H1 (cell line): ENCODE results near the gene COPZ1. TPM values are rescaled to one million over a fixed set of nuclear protein-coding genes. Genes with fewer than 3 reads are reported as not detected.

ENCODE experiments used
- CTCF ChIA-PET: fragments of 300-600 bp; sonication (Branson Sonifier 250); formaldehyde crosslinking; loops from one replicate; lab custom pipeline; 2021; ENCODE audit not compliant: partially characterized antibody; lab: Charles Lee
- POLR2A ChIA-PET: fragments of 300-600 bp; sonication (Branson Sonifier 250); formaldehyde crosslinking; loops from one replicate; lab custom pipeline; 2021; ENCODE audit warnings: inconsistent platforms; ENCODE audit not compliant: partially characterized antibody; lab: Charles Lee
- DNase-seq, 2 experiments: peaks; one replicate each; pipeline versions ENCODE4 v3.0.0 to v3.0.0-alpha.2; 2010 to 2022; ENCODE audit warnings: low spot score in 2 of 2, low read depth in 1 of 2, mixed read lengths in 1 of 2
- FAIRE-seq: peaks from 2 replicates; lab custom pipeline; 2011; peaks lifted over from hg19 to GRCh38; lab: Jason Lieb, UNC
- H2AFZ ChIP-seq: 2 replicates; pipeline ENCODE4 v1.8.1; 2012; ENCODE audit warnings: low read length, inconsistent platforms
- H2AK5ac ChIP-seq: 2 replicates; pipeline ENCODE4 v1.6.1; 2013; ENCODE audit warnings: low read depth, low read length
- H2BK120ac ChIP-seq: replicated peaks from 2 replicates; pipeline ENCODE3; 2013; ENCODE audit warnings: low read depth, low read length, inconsistent platforms
- H2BK12ac ChIP-seq: 2 replicates; pipeline ENCODE4 v1.6.1; 2013; ENCODE audit warnings: low read depth, low read length
- H2BK15ac ChIP-seq: 2 replicates; pipeline ENCODE4 v1.6.1; 2013; ENCODE audit warnings: low read length
- H2BK20ac ChIP-seq: 2 replicates; pipeline ENCODE4 v1.6.1; 2013; ENCODE audit warnings: low read length
- H2BK5ac ChIP-seq: 2 replicates; pipeline ENCODE4 v1.6.1; 2013; ENCODE audit warnings: low read depth, low read length
- H3K14ac ChIP-seq: 2 replicates; pipeline ENCODE4 v1.6.1; 2013; ENCODE audit warnings: inconsistent platforms; ENCODE audit not compliant: insufficient read length
- H3K18ac ChIP-seq: 2 replicates; pipeline ENCODE4 v1.6.1; 2013; ENCODE audit warnings: low read length; ENCODE audit errors: extremely low read depth
- H3K23ac ChIP-seq: 2 replicates; pipeline ENCODE4 v1.6.1; 2013; ENCODE audit warnings: inconsistent platforms; ENCODE audit not compliant: insufficient read length
- H3K23me2 ChIP-seq: 2 replicates; pipeline ENCODE4 v1.6.1; 2013; ENCODE audit warnings: low read depth, low read length
- H3K27ac ChIP-seq: 2 replicates; pipeline ENCODE4 v1.6.1; 2011; ENCODE audit warnings: low read depth, low read length, inconsistent platforms
- H3K27me3 ChIP-seq, 4 experiments: replicated peaks in 1 of 4; 1 replicate in 1 of 4; 2 replicates in 3 of 4; pipeline versions ENCODE4 v1.6.1 to v1.8.1; 2011 to 2013; ENCODE audit warnings: low read length in 3 of 4, mild to moderate bottlenecking in 3 of 4, inconsistent platforms in 2 of 4, mixed read lengths in 2 of 4, moderate library complexity in 1 of 4; ENCODE audit not compliant: control insufficient read depth in 3 of 4, insufficient read depth in 3 of 4; ENCODE audit errors: extremely low read depth in 1 of 4
- H3K36me3 ChIP-seq, 4 experiments: 2 replicates each; pipeline versions ENCODE4 v1.6.1 to v1.8.1; 2011 to 2013; ENCODE audit warnings: mild to moderate bottlenecking in 4 of 4, low read length in 3 of 4, moderate library complexity in 2 of 4, control low read depth in 1 of 4, inconsistent platforms in 1 of 4; ENCODE audit not compliant: insufficient read depth in 4 of 4, control insufficient read depth in 2 of 4
- H3K4ac ChIP-seq: replicated peaks from 2 replicates; pipeline ENCODE3; 2013; ENCODE audit warnings: low read length, low read depth, mixed read lengths, inconsistent platforms; ENCODE audit not compliant: insufficient read length
- H3K4me1 ChIP-seq, 4 experiments: replicated peaks in 1 of 4; 1 replicate in 1 of 4; 2 replicates in 3 of 4; pipeline versions ENCODE4 v1.6.1 to v1.8.1; 2011 to 2013; ENCODE audit warnings: low read length in 3 of 4, inconsistent platforms in 2 of 4, mixed read lengths in 1 of 4; ENCODE audit not compliant: insufficient read depth in 4 of 4, control insufficient read depth in 3 of 4
- H3K4me2 ChIP-seq, 2 experiments: 2 replicates each; pipeline versions ENCODE4 v1.6.1 to v1.8.1; 2011 to 2013; ENCODE audit warnings: low read depth in 2 of 2, low read length in 2 of 2, control low read depth in 1 of 2, inconsistent platforms in 1 of 2, mild to moderate bottlenecking in 1 of 2; ENCODE audit not compliant: insufficient read depth in 1 of 2
- H3K4me3 ChIP-seq, 4 experiments: fragments of 200-600, 300-600 bp in 1 of 4; sonication (generic), shearing (Covaris generic), sonication (Bioruptor Twin) in 1 of 4; 2 replicates each; pipeline versions ENCODE4 v1.5.1 to v1.8.1; 2011 to 2016; ENCODE audit warnings: low read length in 4 of 4, low read depth in 3 of 4, control low read depth in 2 of 4, inconsistent platforms in 2 of 4, mild to moderate bottlenecking in 2 of 4, mixed read lengths in 1 of 4, moderate library complexity in 1 of 4; ENCODE audit not compliant: insufficient read depth in 2 of 4; ENCODE audit errors: extremely low read depth in 1 of 4
- H3K56ac ChIP-seq: replicated peaks from 2 replicates; pipeline ENCODE3; 2013; ENCODE audit warnings: low read depth, mild to moderate bottlenecking, mixed read lengths, low read length, inconsistent platforms; ENCODE audit not compliant: insufficient read length
- H3K79me1 ChIP-seq: 2 replicates; pipeline ENCODE4 v1.6.1; 2013; ENCODE audit warnings: low read depth, low read length, control low read depth
- H3K79me2 ChIP-seq, 2 experiments: 2 replicates each; pipeline versions ENCODE4 v1.6.1 to v1.8.1; 2012 to 2013; ENCODE audit warnings: low read length in 2 of 2, mild to moderate bottlenecking in 2 of 2, inconsistent platforms in 1 of 2; ENCODE audit not compliant: insufficient read depth in 2 of 2, control insufficient read depth in 1 of 2
- H3K9ac ChIP-seq, 4 experiments: replicated peaks in 1 of 4; 1 replicate in 1 of 4; 2 replicates in 3 of 4; pipeline versions ENCODE4 v1.6.1 to v1.8.1; 2011 to 2013; ENCODE audit warnings: low read depth in 3 of 4, low read length in 3 of 4, control low read depth in 2 of 4, mild to moderate bottlenecking in 2 of 4, moderate library complexity in 2 of 4, inconsistent platforms in 1 of 4; ENCODE audit errors: extremely low read depth in 1 of 4
- H3K9me3 ChIP-seq, 2 experiments: 2 replicates each; pipeline versions ENCODE4 v1.6.1 to v1.8.1; 2012 to 2013; ENCODE audit warnings: mild to moderate bottlenecking in 2 of 2, moderate library complexity in 2 of 2, control low read depth in 1 of 2, inconsistent platforms in 1 of 2, low read depth in 1 of 2, low read length in 1 of 2, mixed read lengths in 1 of 2; ENCODE audit not compliant: insufficient read depth in 2 of 2
- H4K20me1 ChIP-seq, 2 experiments: replicated peaks in 1 of 2; 2 replicates each; pipeline versions ENCODE3 to v1.8.1; 2011 to 2013; ENCODE audit warnings: inconsistent platforms in 2 of 2, low read length in 2 of 2, mild to moderate bottlenecking in 1 of 2; ENCODE audit not compliant: insufficient read depth in 2 of 2, control insufficient read depth in 1 of 2
- H4K5ac ChIP-seq: 2 replicates; pipeline ENCODE4 v1.6.1; 2013; ENCODE audit warnings: low read length, low read depth, mixed read lengths, inconsistent platforms; ENCODE audit not compliant: insufficient read length
- H4K8ac ChIP-seq: 2 replicates; pipeline ENCODE4 v1.8.0; 2013; ENCODE audit warnings: mild to moderate bottlenecking, moderate library complexity, low read length, inconsistent platforms; ENCODE audit not compliant: insufficient read depth; ENCODE audit errors: extremely low read depth
- H4K91ac ChIP-seq: replicated peaks from 2 replicates; pipeline ENCODE3; 2013; ENCODE audit warnings: low read length, mixed read lengths, inconsistent platforms; ENCODE audit not compliant: insufficient read length
- CHD2 ChIP-seq: IDR thresholded peaks from 2 replicates; pipeline ENCODE4 v1.6.1; 2012; ENCODE audit warnings: low read length, improper control_type of control experiment
- FOSL1 ChIP-seq: IDR thresholded peaks from 2 replicates; pipeline ENCODE4 v1.6.1; 2011; ENCODE audit warnings: mild to moderate bottlenecking, low read depth, low read length, moderate library complexity; ENCODE audit not compliant: insufficient read depth
- WGBS, 2 experiments: shearing (Covaris generic) in 1 of 2; methylation state at CpG; one replicate each; pipeline versions ENCODE4 v1.1.6 to v1.1.7; 2013 to 2015; ENCODE audit warnings: low lambda C conversion rate in 2 of 2, mixed read lengths in 2 of 2, inconsistent platforms in 1 of 2, low coverage in 1 of 2, missing lambda C conversion rate in 1 of 2; ENCODE audit not compliant: insufficient replicate concordance in 2 of 2, insufficient coverage in 1 of 2, insufficient read length in 1 of 2; ENCODE audit errors: extremely low coverage in 1 of 2, missing lambda C conversion rate in 1 of 2; 5-methylcytosine and 5-hydroxymethylcytosine counted together
- polyA plus RNA-seq, 7 experiments: library from polyadenylated mRNA; depleted of rRNA in 3 of 7; stranded (reverse) in 5 of 7; unstranded in 2 of 7; fragments of >200 nt in 5 of 7; fragments of 200-250 nt in 2 of 7; gene quantifications; 1 replicate in 5 of 7; 2 replicates in 1 of 7; 4 replicates in 1 of 7; pipeline versions ENCODE4 v1.2.1 to v1.2.3, GENCODE V29; 2011 to 2013; ENCODE audit warnings: missing spikeins in 2 of 7, mixed read lengths in 2 of 7
- total RNA-seq: library from RNA; stranded (reverse); fragmentation: NEBNext Ultra II Directional; extraction: Animal tissue kit (Norgen Biotek cat#: 25700); gene quantifications from 2 replicates; pipeline ENCODE4 v1.2.1, GENCODE V29; 2021
- TF ChIP-seq, protein P1 (sequence below), 3 experiments: IDR thresholded peaks; 1 replicate in 2 of 3; 2 replicates in 1 of 3; pipeline versions ENCODE4 v1.5.1 to v1.6.1; 2011; ENCODE audit warnings: low read length in 3 of 3, mild to moderate bottlenecking in 3 of 3, inconsistent platforms in 2 of 3, low read depth in 1 of 3, moderate library complexity in 1 of 3; ENCODE audit not compliant: insufficient read depth in 1 of 3; ENCODE audit errors: control extremely low read depth in 1 of 3

Gene COPZ1
- total and polyA plus RNA-seq, 2 of the 8 experiments (the other 6 are each of a cell fraction or from before 2014, with no cell fraction given): 103 to 133 TPM

DNA sequence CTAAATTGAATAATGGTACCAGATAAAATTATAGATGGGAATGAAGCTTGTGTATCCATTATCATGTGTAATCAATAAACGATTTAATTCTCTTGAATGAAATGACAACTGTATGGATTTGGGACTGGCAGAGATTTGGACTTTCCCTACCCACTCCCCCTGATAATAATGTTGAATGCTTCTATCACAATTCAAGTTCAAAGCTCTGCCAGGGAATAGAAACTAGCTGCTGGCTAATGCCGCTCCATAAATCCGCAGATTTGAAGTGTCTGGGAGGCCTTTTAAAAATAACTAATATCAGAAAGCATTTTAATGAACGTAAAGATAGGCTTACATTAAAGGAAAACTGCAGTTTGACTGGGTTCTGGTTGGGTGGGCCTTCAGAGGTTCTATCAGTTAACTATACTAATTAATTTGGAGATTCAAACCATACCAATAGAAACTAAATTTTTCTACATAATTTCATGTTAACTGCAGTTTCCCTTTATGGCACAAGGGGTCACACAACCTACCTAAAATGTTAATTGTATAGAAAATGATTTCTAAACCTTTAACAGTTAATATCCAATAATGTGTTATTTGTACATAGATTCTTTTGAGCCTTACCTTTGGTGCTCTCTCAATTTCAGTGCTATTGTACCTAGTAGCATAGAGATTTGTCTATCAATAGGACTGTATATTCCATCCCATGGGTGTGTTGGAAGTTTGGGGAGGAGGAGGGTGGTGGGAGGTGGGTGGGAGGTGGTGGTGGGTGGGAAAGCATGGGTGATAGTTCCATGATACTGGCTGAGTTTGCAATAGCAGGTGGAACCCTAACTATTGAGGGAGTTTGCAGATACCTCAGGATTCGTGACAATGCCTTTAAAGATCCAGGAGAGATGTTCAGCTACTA, 39.5 kb upstream of the COPZ1 start:
- Histone ChIP-seq H3K4me3 (peak overlapping the region in 1 of 4 experiments; percentile 33; a peak in 2 of 8 replicates), H3K9me3 (no peaks in the 10 kb centered on the region), H3K79me2 (peaks cover 8 to 38% of the 10 kb centered on the region in 2 experiments; a peak in 3 of 4 replicates), H2AK5ac (no peak overlapping the region), H3K18ac (no peak overlapping the region), H3K27me3 (no peaks in the 10 kb centered on the region), H4K91ac (no peak overlapping the region), H2BK5ac (no peak overlapping the region), H3K14ac (no peak overlapping the region), H3K27ac (no peak overlapping the region), H3K23ac (no peak overlapping the region), H3K56ac (no peak overlapping the region), H3K9ac (no peak overlapping the region), H3K23me2 (peaks cover 8% of the 10 kb centered on the region), H2BK120ac (no peak overlapping the region), H3K36me3 (peaks cover 43 to 75% (median 60%) of the 10 kb centered on the region in 4 experiments), H4K20me1 (peaks cover 18 to 21% of the 10 kb centered on the region in 2 experiments), H2BK20ac (no peak overlapping the region), H3K4ac (no peak overlapping the region), H2BK12ac (no peak overlapping the region), H4K8ac (peak overlapping the region; percentile 47), H3K4me1 (peaks cover 0 to 7% (median 3%) of the 10 kb centered on the region in 4 experiments; a peak in 5 of 7 replicates), H2AFZ (no peak overlapping the region), H2BK15ac (no peak overlapping the region), H3K4me2 (peak overlapping the region; percentile 9 to 37; a peak in 1 of 4 replicates), H3K79me1 (no peaks in the 10 kb centered on the region), H4K5ac (no peak overlapping the region)
- ChIA-PET POLR2A (interaction anchor here (0.5 to 15.0 kb wide), 32 partner anchors 9 to 896 kb away, joined by 3 to 1006 read pairs (median 12); partner anchors contain the start of genes CBX5, COPZ1, HNRNPA1 and NFE2), CTCF (interaction anchor here (0.7 to 2.4 kb wide), 12 partner anchors 8 to 107 kb away, joined by 3 to 14 read pairs (median 5); no protein-coding TSS in a partner anchor)
- FAIRE-seq (no peak), DNase-seq (no peak)
- 91% methylated on average over 5 of the region's 5 CpGs; no CpG with 5 or more reads in 1 of the 2 experiments for WGBS, 2 experiments
- peak; percentile 40; the same call in 1 of the 2 replicates for TF ChIP-seq CHD2
- no peak for TF ChIP-seq FOSL1
- TF ChIP-seq, protein P1, sequence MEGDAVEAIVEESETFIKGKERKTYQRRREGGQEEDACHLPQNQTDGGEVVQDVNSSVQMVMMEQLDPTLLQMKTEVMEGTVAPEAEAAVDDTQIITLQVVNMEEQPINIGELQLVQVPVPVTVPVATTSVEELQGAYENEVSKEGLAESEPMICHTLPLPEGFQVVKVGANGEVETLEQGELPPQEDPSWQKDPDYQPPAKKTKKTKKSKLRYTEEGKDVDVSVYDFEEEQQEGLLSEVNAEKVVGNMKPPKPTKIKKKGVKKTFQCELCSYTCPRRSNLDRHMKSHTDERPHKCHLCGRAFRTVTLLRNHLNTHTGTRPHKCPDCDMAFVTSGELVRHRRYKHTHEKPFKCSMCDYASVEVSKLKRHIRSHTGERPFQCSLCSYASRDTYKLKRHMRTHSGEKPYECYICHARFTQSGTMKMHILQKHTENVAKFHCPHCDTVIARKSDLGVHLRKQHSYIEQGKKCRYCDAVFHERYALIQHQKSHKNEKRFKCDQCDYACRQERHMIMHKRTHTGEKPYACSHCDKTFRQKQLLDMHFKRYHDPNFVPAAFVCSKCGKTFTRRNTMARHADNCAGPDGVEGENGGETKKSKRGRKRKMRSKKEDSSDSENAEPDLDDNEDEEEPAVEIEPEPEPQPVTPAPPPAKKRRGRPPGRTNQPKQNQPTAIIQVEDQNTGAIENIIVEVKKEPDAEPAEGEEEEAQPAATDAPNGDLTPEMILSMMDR (IDR thresholded peaks at IDR 0.05; ENCODE audit: control extremely low read depth in 1 of 3, insufficient read depth in 1 of 3, low read depth in 1 of 3, low read length in 3 of 3): no peak
